ENCODE data around the gene SORL1. TPM values are rescaled to one million over a fixed set of nuclear protein-coding genes. Genes with fewer than 3 reads are reported as not detected.

The SORL1 gene
- total and polyA plus RNA-seq, 2 of the 13 experiments (the other 11 are each of a cell fraction or from before 2014, with no cell fraction given) = 21.3 to 148 TPM

DNA sequence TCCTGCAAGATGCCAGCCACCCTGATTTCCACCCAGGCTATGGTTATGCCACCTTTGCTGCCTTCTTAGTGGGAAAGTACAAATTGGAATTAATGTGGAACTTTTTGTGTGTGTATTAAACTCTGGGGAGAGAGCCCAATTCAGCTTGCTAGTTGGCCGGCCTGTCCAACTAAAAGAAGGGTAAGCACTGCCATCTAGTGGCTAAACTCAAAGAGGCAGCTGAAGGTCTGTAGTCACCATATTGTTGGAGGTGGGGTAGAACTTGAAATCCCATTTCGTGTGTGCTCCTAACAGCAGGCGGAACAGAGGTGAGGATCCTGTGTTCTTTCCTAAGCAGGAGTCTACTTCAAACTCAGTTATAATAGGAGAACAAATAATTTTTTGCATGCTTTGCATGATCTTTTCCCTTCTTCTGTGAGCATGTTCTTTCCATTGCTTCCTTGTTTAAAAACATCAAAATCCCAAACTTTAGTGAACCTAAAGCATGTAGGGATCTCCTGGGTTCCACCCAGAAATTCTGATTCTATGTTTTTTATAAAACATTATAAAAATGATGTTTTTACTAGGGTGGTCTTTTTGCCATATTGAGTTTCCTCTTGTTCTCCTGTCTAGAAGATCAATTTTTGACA lies 139.4 kb downstream of the SORL1 start (continued):
- TF ChIP-seq PCBP1 (IDR thresholded peaks at IDR 0.05; ENCODE audit: borderline replicate concordance, low read depth, low read length) = no peak
- TF ChIP-seq, protein P1, sequence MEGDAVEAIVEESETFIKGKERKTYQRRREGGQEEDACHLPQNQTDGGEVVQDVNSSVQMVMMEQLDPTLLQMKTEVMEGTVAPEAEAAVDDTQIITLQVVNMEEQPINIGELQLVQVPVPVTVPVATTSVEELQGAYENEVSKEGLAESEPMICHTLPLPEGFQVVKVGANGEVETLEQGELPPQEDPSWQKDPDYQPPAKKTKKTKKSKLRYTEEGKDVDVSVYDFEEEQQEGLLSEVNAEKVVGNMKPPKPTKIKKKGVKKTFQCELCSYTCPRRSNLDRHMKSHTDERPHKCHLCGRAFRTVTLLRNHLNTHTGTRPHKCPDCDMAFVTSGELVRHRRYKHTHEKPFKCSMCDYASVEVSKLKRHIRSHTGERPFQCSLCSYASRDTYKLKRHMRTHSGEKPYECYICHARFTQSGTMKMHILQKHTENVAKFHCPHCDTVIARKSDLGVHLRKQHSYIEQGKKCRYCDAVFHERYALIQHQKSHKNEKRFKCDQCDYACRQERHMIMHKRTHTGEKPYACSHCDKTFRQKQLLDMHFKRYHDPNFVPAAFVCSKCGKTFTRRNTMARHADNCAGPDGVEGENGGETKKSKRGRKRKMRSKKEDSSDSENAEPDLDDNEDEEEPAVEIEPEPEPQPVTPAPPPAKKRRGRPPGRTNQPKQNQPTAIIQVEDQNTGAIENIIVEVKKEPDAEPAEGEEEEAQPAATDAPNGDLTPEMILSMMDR (CRISPR knock-in tag; IDR thresholded peaks at IDR 0.05) = peak; percentile 87
- TF ChIP-seq ZBED4 (CRISPR knock-in tag; IDR thresholded peaks at IDR 0.05; ENCODE audit: borderline replicate concordance) = no peak
- TF ChIP-seq RAD21 (CRISPR knock-in tag; IDR thresholded peaks at IDR 0.05) = peak; percentile 73
- 0 out of 2 replicates have a peak, but pooled peaks have one; percentile 24 for TF ChIP-seq FOSL2 (CRISPR knock-in tag; IDR thresholded peaks at IDR 0.05)
- TF ChIP-seq ZNF816 (CRISPR knock-in tag; IDR thresholded peaks at IDR 0.05; ENCODE audit: borderline replicate concordance) = 0 out of 2 replicates have a peak, but pooled peaks have one; percentile 35
- no peak for TF ChIP-seq HOMEZ (CRISPR knock-in tag; IDR thresholded peaks at IDR 0.05; ENCODE audit: low read depth)
- TF ChIP-seq SSRP1 (CRISPR knock-in tag; IDR thresholded peaks at IDR 0.05) = 0 out of 2 replicates have a peak, but pooled peaks have one; percentile 43
- TF ChIP-seq, protein P2, sequence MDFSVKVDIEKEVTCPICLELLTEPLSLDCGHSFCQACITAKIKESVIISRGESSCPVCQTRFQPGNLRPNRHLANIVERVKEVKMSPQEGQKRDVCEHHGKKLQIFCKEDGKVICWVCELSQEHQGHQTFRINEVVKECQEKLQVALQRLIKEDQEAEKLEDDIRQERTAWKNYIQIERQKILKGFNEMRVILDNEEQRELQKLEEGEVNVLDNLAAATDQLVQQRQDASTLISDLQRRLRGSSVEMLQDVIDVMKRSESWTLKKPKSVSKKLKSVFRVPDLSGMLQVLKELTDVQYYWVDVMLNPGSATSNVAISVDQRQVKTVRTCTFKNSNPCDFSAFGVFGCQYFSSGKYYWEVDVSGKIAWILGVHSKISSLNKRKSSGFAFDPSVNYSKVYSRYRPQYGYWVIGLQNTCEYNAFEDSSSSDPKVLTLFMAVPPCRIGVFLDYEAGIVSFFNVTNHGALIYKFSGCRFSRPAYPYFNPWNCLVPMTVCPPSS (IDR thresholded peaks at IDR 0.05) = no peak

All from HepG2 (cell line).